Liver (tissue), 9 donors: ENCODE results near the gene PDLIM3. TPM values are rescaled to one million over a fixed set of nuclear protein-coding genes. Genes with fewer than 3 reads are reported as not detected.

Experiments used
- DNase-seq: peaks from one replicate; pipeline ENCODE4 v3.0.0-alpha.2; 2017; ENCODE audit warnings: low spot score
- H3K27ac ChIP-seq, 2 donors: one replicate each; pipeline ENCODE4 v1.7.0; 2013; ENCODE audit warnings: inconsistent platforms in 2 of 2, low read length in 2 of 2, control low read depth in 1 of 2, low read depth in 1 of 2, mild to moderate bottlenecking in 1 of 2
- H3K27me3 ChIP-seq, 4 donors: one replicate each; pipeline versions ENCODE4 v1.6.1 to v1.7.0; 2013; ENCODE audit warnings: low read length in 3 of 4, inconsistent platforms in 1 of 4, mild to moderate bottlenecking in 1 of 4, moderate library complexity in 1 of 4; ENCODE audit not compliant: control insufficient read depth in 4 of 4, insufficient read depth in 4 of 4
- H3K36me3 ChIP-seq, 4 donors: one replicate each; pipeline versions ENCODE4 v1.6.1 to v1.7.0; 2013; ENCODE audit warnings: low read length in 3 of 4, mild to moderate bottlenecking in 3 of 4, low read depth in 1 of 4, moderate library complexity in 1 of 4; ENCODE audit not compliant: control insufficient read depth in 4 of 4, insufficient read depth in 3 of 4
- H3K4me1 ChIP-seq, 4 donors: one replicate each; pipeline versions ENCODE4 v1.6.1 to v1.7.0; 2013; ENCODE audit warnings: low read length in 3 of 4, mild to moderate bottlenecking in 3 of 4, moderate library complexity in 1 of 4; ENCODE audit not compliant: control insufficient read depth in 4 of 4, insufficient read depth in 4 of 4
- H3K4me3 ChIP-seq, 3 donors: one replicate each; pipeline versions ENCODE4 v1.6.1 to v1.7.0; 2013; ENCODE audit warnings: low read length in 3 of 3, control low read depth in 1 of 3, low read depth in 1 of 3, mild to moderate bottlenecking in 1 of 3
- H3K9ac ChIP-seq, 2 donors: one replicate each; pipeline ENCODE4 v1.7.0; 2013; ENCODE audit warnings: low read length in 2 of 2, mild to moderate bottlenecking in 2 of 2, moderate library complexity in 2 of 2, control low read depth in 1 of 2, low read depth in 1 of 2
- H3K9me3 ChIP-seq, 4 donors: one replicate each; pipeline versions ENCODE4 v1.6.1 to v1.7.0; 2013; ENCODE audit warnings: low read length in 3 of 4; ENCODE audit not compliant: control insufficient read depth in 4 of 4
- ATF3 ChIP-seq: IDR thresholded peaks from 2 replicates; pipeline ENCODE4 v1.6.1; 2016; ENCODE audit warnings: antibody characterized with exemption
- CTCF ChIP-seq: fragments of 150-350 bp; IDR thresholded peaks from 2 replicates; pipeline ENCODE4 v1.5.1; 2017; ENCODE audit warnings: improper control_type of control experiment, low read depth, low read length; ENCODE audit not compliant: missing input control
- EGR1 ChIP-seq, 2 donors: IDR thresholded peaks; 2 replicates each; pipeline ENCODE4 v1.6.1; 2016 to 2018; ENCODE audit warnings: antibody characterized with exemption in 2 of 2, low read depth in 2 of 2
- FOXA1 ChIP-seq: IDR thresholded peaks from 2 replicates; pipeline ENCODE4 v1.6.1; 2016; ENCODE audit warnings: antibody characterized with exemption
- FOXA2 ChIP-seq: IDR thresholded peaks from 2 replicates; pipeline ENCODE4 v1.6.1; 2016; ENCODE audit warnings: antibody characterized with exemption
- GABPA ChIP-seq, 2 donors: IDR thresholded peaks in 1 of 2; conservative IDR thresholded peaks in 1 of 2; 2 replicates each; pipeline ENCODE4 v1.6.1; 2016; ENCODE audit warnings: antibody characterized with exemption in 2 of 2, mild to moderate bottlenecking in 1 of 2, moderate library complexity in 1 of 2
- HNF4A ChIP-seq, 2 donors: conservative IDR thresholded peaks; 2 replicates each; pipeline ENCODE4 v1.6.1; 2016; ENCODE audit warnings: antibody characterized with exemption in 2 of 2, mild to moderate bottlenecking in 2 of 2
- HNF4G ChIP-seq: IDR thresholded peaks from 2 replicates; pipeline ENCODE4 v1.6.1; 2016; ENCODE audit warnings: antibody characterized with exemption
- JUND ChIP-seq, 2 donors: IDR thresholded peaks; 2 replicates each; pipeline ENCODE4 v1.6.1; 2016; ENCODE audit warnings: antibody characterized with exemption in 2 of 2
- NR2F2 ChIP-seq: IDR thresholded peaks from 2 replicates; pipeline ENCODE4 v1.6.1; 2016; ENCODE audit warnings: antibody characterized with exemption
- RAD21 ChIP-seq, 2 donors: IDR thresholded peaks; 2 replicates each; pipeline ENCODE4 v1.6.1; 2016; ENCODE audit warnings: antibody characterized with exemption in 2 of 2, mild to moderate bottlenecking in 2 of 2
- RXRA ChIP-seq, 2 donors: IDR thresholded peaks; 2 replicates each; pipeline ENCODE4 v1.6.1; 2017 to 2018; ENCODE audit warnings: antibody characterized with exemption in 2 of 2, mild to moderate bottlenecking in 1 of 2
- SP1 ChIP-seq: IDR thresholded peaks from 2 replicates; pipeline ENCODE4 v1.6.1; 2018; ENCODE audit warnings: antibody characterized with exemption, mild to moderate bottlenecking
- TAF1 ChIP-seq: conservative IDR thresholded peaks from 2 replicates; pipeline ENCODE4 v1.6.1; 2016; ENCODE audit warnings: antibody characterized with exemption, mild to moderate bottlenecking
- YY1 ChIP-seq: IDR thresholded peaks from 2 replicates; pipeline ENCODE4 v1.6.1; 2016; ENCODE audit warnings: antibody characterized with exemption, mild to moderate bottlenecking
- WGBS: extraction: QIAGEN DNeasy Blood & Tissue Kit; methylation state at CpG from one replicate; pipeline ENCODE4 v1.1.7; 2013; 5-methylcytosine and 5-hydroxymethylcytosine counted together
- polyA plus RNA-seq, 2 donors: library from polyadenylated mRNA; stranded (reverse) in 1 of 2; unstranded in 1 of 2; fragments of 200-250 nt in 1 of 2; fragments of >200 nt in 1 of 2; fragmentation: Nextera tagmentation in 1 of 2; extraction: Ambion mirVana in 1 of 2; gene quantifications; one replicate each; pipeline versions ENCODE4 v1.2.1 to v1.2.3, GENCODE V29; 2013 to 2015
- total RNA-seq, 2 donors: library from RNA; depleted of rRNA; stranded (reverse); fragments of >200 nt; gene quantifications; one replicate each; pipeline ENCODE4 v1.2.3, GENCODE V29; 2014
- TF ChIP-seq, protein P1 (sequence below): IDR thresholded peaks from 2 replicates; pipeline ENCODE4 v1.6.1; 2016; ENCODE audit warnings: antibody characterized with exemption
- TF ChIP-seq, protein P2 (sequence below): IDR thresholded peaks from 2 replicates; pipeline ENCODE4 v1.6.1; 2016; ENCODE audit warnings: antibody characterized with exemption, mild to moderate bottlenecking
- TF ChIP-seq, protein P3 (sequence below): IDR thresholded peaks from 2 replicates; pipeline ENCODE4 v1.6.1; 2016; ENCODE audit warnings: antibody characterized with exemption
- donor health status: healthy.
- donor health status: healthy.
- donor health status: healthy.
- donor health status: healthy.
- donor health status: healthy.

Gene PDLIM3
- total and polyA plus RNA-seq, 4 donors: 0.58 to 8.8 (median 3.3) TPM

- Histone ChIP-seq H3K9me3 (peaks cover 0 to 5% (median 2%) of the 10 kb centered on the region in 4 donors), H3K4me1 (peaks cover 0 to under 1% (median 0%) of the 10 kb centered on the region in 4 donors), H3K36me3 (no peaks in the 10 kb centered on the region), H3K27ac (no peak overlapping the region), H3K4me3 (no peak overlapping the region), H3K27me3 (no peaks in the 10 kb centered on the region), H3K9ac (no peak overlapping the region)
- no peak for TF ChIP-seq FOXA1
- TF ChIP-seq CTCF: no peak
- TF ChIP-seq ATF3: no peak
- TF ChIP-seq EGR1 (IDR thresholded peaks at IDR 0.05; ENCODE audit: low read depth in 2 of 2): no peak
- no peak for TF ChIP-seq YY1
- no peak for TF ChIP-seq HNF4G
- no peak for TF ChIP-seq RXRA (IDR thresholded peaks at IDR 0.05)
- no peak for TF ChIP-seq HNF4A (conservative IDR thresholded peaks at IDR 0.05)
- TF ChIP-seq SP1: no peak
- TF ChIP-seq, protein P1, sequence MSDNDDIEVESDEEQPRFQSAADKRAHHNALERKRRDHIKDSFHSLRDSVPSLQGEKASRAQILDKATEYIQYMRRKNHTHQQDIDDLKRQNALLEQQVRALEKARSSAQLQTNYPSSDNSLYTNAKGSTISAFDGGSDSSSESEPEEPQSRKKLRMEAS: no peak
- no peak for TF ChIP-seq TAF1
- TF ChIP-seq, protein P2, sequence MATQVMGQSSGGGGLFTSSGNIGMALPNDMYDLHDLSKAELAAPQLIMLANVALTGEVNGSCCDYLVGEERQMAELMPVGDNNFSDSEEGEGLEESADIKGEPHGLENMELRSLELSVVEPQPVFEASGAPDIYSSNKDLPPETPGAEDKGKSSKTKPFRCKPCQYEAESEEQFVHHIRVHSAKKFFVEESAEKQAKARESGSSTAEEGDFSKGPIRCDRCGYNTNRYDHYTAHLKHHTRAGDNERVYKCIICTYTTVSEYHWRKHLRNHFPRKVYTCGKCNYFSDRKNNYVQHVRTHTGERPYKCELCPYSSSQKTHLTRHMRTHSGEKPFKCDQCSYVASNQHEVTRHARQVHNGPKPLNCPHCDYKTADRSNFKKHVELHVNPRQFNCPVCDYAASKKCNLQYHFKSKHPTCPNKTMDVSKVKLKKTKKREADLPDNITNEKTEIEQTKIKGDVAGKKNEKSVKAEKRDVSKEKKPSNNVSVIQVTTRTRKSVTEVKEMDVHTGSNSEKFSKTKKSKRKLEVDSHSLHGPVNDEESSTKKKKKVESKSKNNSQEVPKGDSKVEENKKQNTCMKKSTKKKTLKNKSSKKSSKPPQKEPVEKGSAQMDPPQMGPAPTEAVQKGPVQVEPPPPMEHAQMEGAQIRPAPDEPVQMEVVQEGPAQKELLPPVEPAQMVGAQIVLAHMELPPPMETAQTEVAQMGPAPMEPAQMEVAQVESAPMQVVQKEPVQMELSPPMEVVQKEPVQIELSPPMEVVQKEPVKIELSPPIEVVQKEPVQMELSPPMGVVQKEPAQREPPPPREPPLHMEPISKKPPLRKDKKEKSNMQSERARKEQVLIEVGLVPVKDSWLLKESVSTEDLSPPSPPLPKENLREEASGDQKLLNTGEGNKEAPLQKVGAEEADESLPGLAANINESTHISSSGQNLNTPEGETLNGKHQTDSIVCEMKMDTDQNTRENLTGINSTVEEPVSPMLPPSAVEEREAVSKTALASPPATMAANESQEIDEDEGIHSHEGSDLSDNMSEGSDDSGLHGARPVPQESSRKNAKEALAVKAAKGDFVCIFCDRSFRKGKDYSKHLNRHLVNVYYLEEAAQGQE: no peak
- TF ChIP-seq, protein P3, sequence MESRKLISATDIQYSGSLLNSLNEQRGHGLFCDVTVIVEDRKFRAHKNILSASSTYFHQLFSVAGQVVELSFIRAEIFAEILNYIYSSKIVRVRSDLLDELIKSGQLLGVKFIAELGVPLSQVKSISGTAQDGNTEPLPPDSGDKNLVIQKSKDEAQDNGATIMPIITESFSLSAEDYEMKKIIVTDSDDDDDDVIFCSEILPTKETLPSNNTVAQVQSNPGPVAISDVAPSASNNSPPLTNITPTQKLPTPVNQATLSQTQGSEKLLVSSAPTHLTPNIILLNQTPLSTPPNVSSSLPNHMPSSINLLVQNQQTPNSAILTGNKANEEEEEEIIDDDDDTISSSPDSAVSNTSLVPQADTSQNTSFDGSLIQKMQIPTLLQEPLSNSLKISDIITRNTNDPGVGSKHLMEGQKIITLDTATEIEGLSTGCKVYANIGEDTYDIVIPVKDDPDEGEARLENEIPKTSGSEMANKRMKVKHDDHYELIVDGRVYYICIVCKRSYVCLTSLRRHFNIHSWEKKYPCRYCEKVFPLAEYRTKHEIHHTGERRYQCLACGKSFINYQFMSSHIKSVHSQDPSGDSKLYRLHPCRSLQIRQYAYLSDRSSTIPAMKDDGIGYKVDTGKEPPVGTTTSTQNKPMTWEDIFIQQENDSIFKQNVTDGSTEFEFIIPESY: no peak
- no peak for TF ChIP-seq NR2F2
- no peak for TF ChIP-seq GABPA (IDR thresholded peaks at IDR 0.05 in 1 of 2, conservative IDR thresholded peaks at IDR 0.05 in 1 of 2)
- TF ChIP-seq RAD21 (IDR thresholded peaks at IDR 0.05): no peak
- TF ChIP-seq JUND (IDR thresholded peaks at IDR 0.05): no peak
- no peak for TF ChIP-seq FOXA2
- DNase-seq: no peak
- WGBS: 72% methylated on average over 8 of the region's 8 CpGs
Measured at GRCh38 chr4:185529413-185529812, 5.9 kb downstream of the PDLIM3 start.
